Effector memory CD8-positive, alpha-beta T cell (primary cell): Measurements from ENCODE around the gene CORO1A.
A peak's percentile ranks its signal among the peaks of the same experiment; 100 is the strongest.
"Not testable (repeated sequence)": the region's sequence is repeated elsewhere in the genome, so short reads cannot be mapped to it uniquely, and the experiment has no call there.

Source experiments
- ATAC-seq: fragments of 150-1000 bp; cut with Tn5 transposase; replicated peaks from 2 replicates; pipeline ENCODE4 v1.10.0; 2021; ENCODE audit warnings: mild to moderate bottlenecking, moderate library complexity
- DNase-seq, 3 experiments: peaks; one replicate each; pipeline ENCODE4 v3.0.0; 2021
- H3K27ac Mint-ChIP-seq, 2 donors: one replicate each; pipeline ENCODE4 v1.8.0; 2022; ENCODE audit warnings: mild to moderate bottlenecking in 2 of 2, mixed read lengths in 2 of 2, moderate library complexity in 2 of 2
- H3K27me3 Mint-ChIP-seq, 2 donors: one replicate each; pipeline ENCODE4 v1.8.0; 2022; ENCODE audit warnings: mixed read lengths in 2 of 2
- H3K36me3 Mint-ChIP-seq: one replicate; pipeline ENCODE4 v1.8.0; 2022; ENCODE audit warnings: mild to moderate bottlenecking, moderate library complexity, mixed read lengths; ENCODE audit not compliant: insufficient read depth
- H3K4me1 Mint-ChIP-seq, 2 donors: one replicate each; pipeline ENCODE4 v1.8.0; 2022; ENCODE audit warnings: low read depth in 2 of 2, mixed read lengths in 2 of 2
- H3K4me3 Mint-ChIP-seq, 2 donors: one replicate each; pipeline ENCODE4 v1.8.0; 2022; ENCODE audit warnings: mild to moderate bottlenecking in 2 of 2, mixed read lengths in 2 of 2, moderate library complexity in 2 of 2
- H3K9me3 Mint-ChIP-seq, 2 donors: one replicate each; pipeline ENCODE4 v1.8.0; 2022; ENCODE audit warnings: mixed read lengths in 2 of 2

The CORO1A gene

DNA sequence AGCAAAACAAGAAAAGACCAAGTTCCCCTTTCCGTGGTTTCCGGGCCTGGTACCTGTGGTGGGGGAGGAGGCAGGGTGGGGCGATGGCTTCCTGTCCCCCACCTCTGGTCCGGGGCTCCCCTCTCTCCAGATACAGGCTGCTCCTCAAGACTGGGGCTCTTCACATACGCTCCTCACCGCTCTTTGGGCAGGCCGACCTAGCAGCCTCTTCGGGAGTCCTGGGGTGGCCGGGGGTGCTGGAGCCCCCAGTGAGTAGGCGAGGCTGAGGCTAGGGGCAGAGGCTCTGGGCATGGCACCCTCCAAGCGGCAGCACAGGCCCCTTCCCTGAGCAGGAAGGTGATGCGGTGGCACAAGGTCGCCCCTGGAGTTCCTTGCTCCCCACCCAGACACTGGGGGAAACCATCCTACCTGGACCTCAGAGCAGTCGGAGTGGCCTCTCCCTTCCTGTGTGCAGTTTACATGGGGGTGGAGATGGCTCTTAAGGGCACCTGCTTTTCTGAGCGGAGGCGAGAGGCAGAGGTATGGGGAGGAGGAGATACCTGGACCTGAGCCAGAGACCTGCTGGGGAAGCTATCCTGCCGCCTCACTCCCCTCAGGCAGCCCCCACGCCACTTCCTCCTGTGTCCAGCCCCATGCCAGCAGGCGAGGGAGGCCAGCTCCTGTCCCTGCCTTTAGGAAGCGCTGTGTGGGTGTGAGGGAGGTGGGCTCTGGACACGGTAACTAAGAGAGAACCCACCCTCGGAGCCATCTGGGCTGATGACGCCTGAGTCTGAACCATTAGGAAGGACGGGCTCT is 891 bp downstream of the CORO1A start:
- peaks cover 64% of the 10 kb centered on the region for H3K36me3 Mint-ChIP-seq
- H3K27ac Mint-ChIP-seq: peak overlapping the region; percentile 89 to 95
- DNase-seq (peak; percentile 77 to 80 (median 78)), ATAC-seq (peak; percentile 48)
- H3K9me3 Mint-ChIP-seq: no peaks in the 10 kb centered on the region
- H3K27me3 Mint-ChIP-seq: no peaks in the 10 kb centered on the region
- peaks cover 28 to 40% of the 10 kb centered on the region in 2 donors for H3K4me1 Mint-ChIP-seq
- peak overlapping the region; percentile 93 to 98 for H3K4me3 Mint-ChIP-seq

DNA sequence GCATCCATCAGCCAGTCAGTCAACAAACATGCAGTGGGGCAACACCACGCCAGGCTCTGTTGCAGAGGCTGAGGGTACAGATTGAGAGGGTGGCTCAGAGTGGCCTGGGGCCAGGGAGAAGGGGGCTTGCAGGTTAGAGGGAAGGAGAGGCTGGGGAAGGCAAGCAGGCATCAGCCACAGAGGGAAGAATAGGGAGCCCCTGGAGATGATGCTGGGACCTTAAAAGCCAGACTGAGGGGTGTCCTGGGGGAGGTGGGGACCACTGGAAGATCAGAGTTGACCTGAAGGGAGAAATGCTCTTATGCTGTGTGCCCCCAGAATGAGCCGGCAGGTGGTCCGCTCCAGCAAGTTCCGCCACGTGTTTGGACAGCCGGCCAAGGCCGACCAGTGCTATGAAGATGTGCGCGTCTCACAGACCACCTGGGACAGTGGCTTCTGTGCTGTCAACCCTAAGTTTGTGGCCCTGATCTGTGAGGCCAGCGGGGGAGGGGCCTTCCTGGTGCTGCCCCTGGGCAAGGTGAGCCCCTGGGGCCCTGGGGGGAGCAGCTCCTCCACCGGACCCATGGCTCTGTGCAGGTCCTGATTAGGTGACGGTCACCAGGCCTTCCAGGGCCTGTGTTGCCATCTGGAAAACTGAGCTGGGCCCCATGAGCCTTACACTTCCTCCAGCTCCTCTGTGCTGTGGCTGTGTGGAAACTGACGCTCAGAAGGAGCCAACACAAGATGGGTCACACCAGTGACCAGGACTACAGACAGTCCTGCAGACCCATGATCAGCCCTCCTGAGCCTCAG is 1.7 kb downstream of the CORO1A start:
- Mint-ChIP-seq H3K36me3 (peaks cover 64% of the 10 kb centered on the region), H3K9me3 (no peaks in the 10 kb centered on the region), H3K27me3 (no peaks in the 10 kb centered on the region), H3K4me3 (peak overlapping the region; percentile 93 to 98), H3K27ac (peak overlapping the region; percentile 89 to 95), H3K4me1 (peaks cover 28 to 40% of the 10 kb centered on the region in 2 donors)
- peak; percentile 14 to 33 (median 20) for DNase-seq
- no peak for ATAC-seq

- peaks cover 64% of the 10 kb centered on the region for H3K36me3 Mint-ChIP-seq
- peak overlapping the region; percentile 93 to 98 for H3K4me3 Mint-ChIP-seq
- H3K9me3 Mint-ChIP-seq: no peaks in the 10 kb centered on the region
- peak; percentile 81 to 82 (median 81) for DNase-seq
- peak; percentile 57 for ATAC-seq
- peak overlapping the region; percentile 89 to 95 for H3K27ac Mint-ChIP-seq
- no peaks in the 10 kb centered on the region for H3K27me3 Mint-ChIP-seq
- H3K4me1 Mint-ChIP-seq: peaks cover 28 to 40% of the 10 kb centered on the region in 2 donors
Observed at GRCh38 chr16:30185683-30186421, 2.5 kb downstream of the CORO1A start.

DNA sequence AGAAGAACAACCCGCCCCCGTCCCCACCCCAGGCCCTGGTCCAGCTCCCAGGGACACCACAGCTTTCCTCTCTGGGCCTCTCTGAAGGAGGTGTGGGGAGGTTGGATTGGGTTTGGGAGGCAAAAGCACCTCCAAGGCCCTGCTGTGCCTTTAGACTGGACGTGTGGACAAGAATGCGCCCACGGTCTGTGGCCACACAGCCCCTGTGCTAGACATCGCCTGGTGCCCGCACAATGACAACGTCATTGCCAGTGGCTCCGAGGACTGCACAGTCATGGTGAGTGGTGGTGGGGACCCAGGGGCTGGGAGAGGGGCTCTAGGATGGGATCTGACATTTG is 3.0 kb downstream of the CORO1A start:
- H3K4me3 Mint-ChIP-seq: peak overlapping the region; percentile 93 to 98
- DNase-seq: peak in 1 of 3 experiments; percentile 20
- peaks cover 64% of the 10 kb centered on the region for H3K36me3 Mint-ChIP-seq
- H3K9me3 Mint-ChIP-seq: no peaks in the 10 kb centered on the region
- no peaks in the 10 kb centered on the region for H3K27me3 Mint-ChIP-seq
- peak; percentile 1 for ATAC-seq
- peaks cover 28 to 40% of the 10 kb centered on the region in 2 donors for H3K4me1 Mint-ChIP-seq
- peak overlapping the region; percentile 89 to 95 for H3K27ac Mint-ChIP-seq

- DNase-seq: peak; percentile 89 to 92 (median 91)
- peak overlapping the region; percentile 93 to 98 for H3K4me3 Mint-ChIP-seq
- H3K27me3 Mint-ChIP-seq: no peaks in the 10 kb centered on the region
- peaks cover 28 to 39% of the 10 kb centered on the region in 2 donors for H3K4me1 Mint-ChIP-seq
- peaks cover 63% of the 10 kb centered on the region for H3K36me3 Mint-ChIP-seq
- H3K27ac Mint-ChIP-seq: peak overlapping the region; percentile 89 to 95
- no peaks in the 10 kb centered on the region for H3K9me3 Mint-ChIP-seq
- peak; percentile 25 for ATAC-seq
Observed at GRCh38 chr16:30186782-30187555, 3.6 kb downstream of the CORO1A start.

DNA sequence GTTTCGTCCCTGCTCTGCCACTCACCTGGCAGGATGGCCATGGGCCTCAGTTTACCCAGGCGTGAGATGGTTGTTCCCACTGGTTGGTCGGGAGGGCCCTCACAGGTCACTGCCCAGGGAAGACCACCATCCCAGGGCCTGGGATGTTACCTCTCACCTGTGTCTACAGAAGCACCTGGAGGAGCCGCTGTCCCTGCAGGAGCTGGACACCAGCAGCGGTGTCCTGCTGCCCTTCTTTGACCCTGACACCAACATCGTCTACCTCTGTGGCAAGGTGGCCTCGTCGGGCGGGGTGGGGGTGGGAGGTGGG is 4.1 kb downstream of the CORO1A start:
- H3K27me3 Mint-ChIP-seq: no peaks in the 10 kb centered on the region
- DNase-seq: no peak
- ATAC-seq: no peak
- peak overlapping the region; percentile 93 to 98 for H3K4me3 Mint-ChIP-seq
- H3K9me3 Mint-ChIP-seq: no peaks in the 10 kb centered on the region
- peaks cover 57% of the 10 kb centered on the region for H3K36me3 Mint-ChIP-seq
- peaks cover 23 to 34% of the 10 kb centered on the region in 2 donors for H3K4me1 Mint-ChIP-seq
- peak overlapping the region; percentile 89 to 95 for H3K27ac Mint-ChIP-seq

DNA sequence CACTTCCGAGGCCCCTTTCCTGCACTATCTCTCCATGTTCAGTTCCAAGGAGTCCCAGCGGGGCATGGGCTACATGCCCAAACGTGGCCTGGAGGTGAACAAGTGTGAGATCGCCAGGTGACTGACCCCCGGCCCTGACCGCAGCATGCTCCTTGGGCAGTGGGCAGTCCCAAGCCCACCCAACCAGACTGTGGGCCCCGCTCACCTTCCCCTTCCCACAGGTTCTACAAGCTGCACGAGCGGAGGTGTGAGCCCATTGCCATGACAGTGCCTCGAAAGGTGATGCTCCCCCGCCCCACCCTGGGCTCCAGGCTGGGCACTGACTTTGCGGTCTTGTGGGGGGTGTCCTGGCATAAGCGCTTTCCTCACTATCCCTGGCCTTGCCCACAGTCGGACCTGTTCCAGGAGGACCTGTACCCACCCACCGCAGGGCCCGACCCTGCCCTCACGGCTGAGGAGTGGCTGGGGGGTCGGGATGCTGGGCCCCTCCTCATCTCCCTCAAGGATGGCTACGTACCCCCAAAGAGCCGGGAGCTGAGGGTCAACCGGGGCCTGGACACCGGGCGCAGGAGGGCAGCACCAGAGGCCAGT is 4.7 kb downstream of the CORO1A start:
- Mint-ChIP-seq H3K36me3 (peaks cover 53% of the 10 kb centered on the region), H3K27ac (peak overlapping the region; percentile 28 to 95), H3K9me3 (no peaks in the 10 kb centered on the region), H3K27me3 (no peaks in the 10 kb centered on the region), H3K4me3 (peak overlapping the region; percentile 38 to 93), H3K4me1 (peaks cover 23 to 30% of the 10 kb centered on the region in 2 donors)
- ATAC-seq (no peak), DNase-seq (no peak)

DNA sequence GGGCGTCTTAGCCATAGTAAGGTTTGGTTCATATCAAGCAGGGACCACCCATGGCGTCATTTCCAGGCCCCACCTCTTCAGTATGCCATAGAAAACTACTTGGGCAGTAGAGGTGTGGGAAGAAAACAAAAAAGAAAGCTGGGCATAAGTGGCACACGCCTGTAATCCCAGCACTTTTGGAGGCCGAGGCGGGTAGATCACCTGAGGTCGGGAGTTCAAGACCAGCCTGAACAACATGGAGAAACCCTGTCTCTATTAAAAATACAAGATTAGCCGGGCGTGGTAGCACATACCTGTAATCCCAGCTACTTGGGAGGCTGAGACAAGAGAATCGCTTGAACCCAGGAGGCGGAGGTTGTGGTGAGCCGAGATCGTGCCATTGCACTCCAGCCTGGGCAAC is 7.8 kb downstream of the CORO1A start:
- H3K27ac Mint-ChIP-seq, H3K4me3 Mint-ChIP-seq, H3K27me3 Mint-ChIP-seq, H3K9me3 Mint-ChIP-seq, DNase-seq, ATAC-seq: not testable (repeated sequence)
- peaks cover 10 to 15% of the 10 kb centered on the region in 2 donors for H3K4me1 Mint-ChIP-seq
- H3K36me3 Mint-ChIP-seq: peaks cover 23% of the 10 kb centered on the region

DNA sequence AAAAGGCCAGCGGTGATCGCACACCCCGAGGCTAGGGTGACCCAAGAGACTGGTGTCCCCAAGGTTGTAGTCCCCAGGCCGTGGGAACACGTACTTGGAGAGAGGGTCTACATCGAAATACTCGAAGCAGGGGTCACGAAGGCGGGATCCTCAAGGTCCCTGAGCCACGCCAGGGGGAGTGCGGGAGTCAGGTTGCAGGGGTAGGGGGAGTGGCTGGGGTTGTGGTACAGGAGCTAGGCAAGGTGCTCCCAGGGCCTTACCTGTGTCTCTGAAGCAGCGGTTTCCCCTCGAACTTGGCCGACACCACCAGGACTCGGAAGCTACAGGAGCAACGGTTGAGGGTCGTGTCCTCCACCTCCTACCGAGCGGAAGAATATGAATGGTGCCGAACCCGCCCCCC is 9.7 kb downstream of the CORO1A start:
- not testable (repeated sequence) for H3K27ac Mint-ChIP-seq, H3K9me3 Mint-ChIP-seq, H3K4me3 Mint-ChIP-seq, DNase-seq, H3K4me1 Mint-ChIP-seq, H3K36me3 Mint-ChIP-seq, H3K27me3 Mint-ChIP-seq
- ATAC-seq: peak; percentile 8

DNA sequence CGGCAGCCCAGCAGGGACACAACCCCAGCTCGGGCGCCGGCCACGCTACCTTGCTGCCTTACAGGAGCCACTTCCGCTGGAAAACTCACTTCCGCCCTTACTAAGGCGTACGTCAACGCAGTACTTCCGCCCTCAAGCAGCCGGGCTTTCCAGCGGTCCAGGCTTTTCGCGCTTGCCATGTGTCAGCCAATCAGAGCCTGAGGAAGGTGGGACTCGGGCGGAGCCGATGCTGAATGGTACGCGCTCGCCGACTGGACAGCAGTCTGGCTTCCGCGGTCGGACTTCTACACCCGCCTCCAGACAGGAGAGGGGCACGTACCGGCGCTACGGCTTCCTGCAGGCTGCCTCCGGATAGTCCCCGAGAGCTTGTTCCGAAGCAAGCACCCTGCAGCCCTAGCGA is 10.2 kb downstream of the CORO1A start, which contains the start of the genes BOLA2B and SLX1A:
TSS of gene BOLA2B (minus strand) at position 52 of the 400 bp plus-strand sequence. CDS start 71 bp downstream, outside the sequence.
TSS of gene SLX1A (plus strand) at position 261 of the 400 bp plus-strand sequence. CDS start 210 bp downstream, outside the sequence.
- ATAC-seq: peak; percentile 87
- not testable (repeated sequence) for H3K4me1 Mint-ChIP-seq, DNase-seq, H3K27me3 Mint-ChIP-seq, H3K9me3 Mint-ChIP-seq, H3K4me3 Mint-ChIP-seq, H3K27ac Mint-ChIP-seq, H3K36me3 Mint-ChIP-seq

DNA sequence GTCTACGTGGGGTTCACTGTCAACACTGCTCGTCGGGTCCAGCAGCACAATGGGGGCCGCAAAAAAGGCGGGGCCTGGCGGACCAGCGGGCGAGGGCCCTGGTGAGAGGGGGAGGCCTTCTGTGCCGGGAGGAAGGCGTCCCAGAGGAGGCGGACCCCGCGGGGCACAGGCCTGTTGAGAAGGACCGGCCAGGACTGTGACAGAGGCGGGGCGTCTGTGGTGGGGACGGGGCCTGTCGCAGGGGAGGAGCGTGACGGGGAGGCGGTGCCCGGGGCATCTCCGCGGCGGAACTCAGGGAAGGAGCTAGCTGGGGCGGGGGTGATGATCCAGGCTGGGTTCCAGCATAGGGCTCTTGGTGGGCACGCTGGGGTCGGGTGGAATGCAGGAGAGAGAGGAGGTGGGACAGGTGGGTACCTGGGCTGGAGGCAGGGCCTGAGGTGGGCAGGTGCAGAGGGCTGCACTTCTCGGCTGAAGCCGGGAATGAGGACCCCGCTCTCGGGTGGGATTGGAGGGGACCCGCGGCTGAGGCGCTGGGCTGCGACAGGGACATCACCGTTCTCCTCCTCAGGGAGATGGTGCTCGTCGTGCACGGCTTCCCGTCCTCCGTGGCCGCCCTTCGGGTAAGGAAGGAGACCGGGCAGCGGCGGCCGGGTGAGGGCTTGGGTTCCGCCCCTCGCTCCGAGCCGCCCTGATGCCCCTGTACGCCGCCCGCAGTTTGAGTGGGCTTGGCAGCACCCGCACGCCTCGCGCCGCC is 10.9 kb downstream of the CORO1A start:
- not testable (repeated sequence) for H3K27me3 Mint-ChIP-seq, H3K4me1 Mint-ChIP-seq, H3K4me3 Mint-ChIP-seq, H3K36me3 Mint-ChIP-seq, H3K27ac Mint-ChIP-seq, H3K9me3 Mint-ChIP-seq
- ATAC-seq: peak; percentile 72
- DNase-seq: peak in 1 of 3 experiments; percentile 27

DNA sequence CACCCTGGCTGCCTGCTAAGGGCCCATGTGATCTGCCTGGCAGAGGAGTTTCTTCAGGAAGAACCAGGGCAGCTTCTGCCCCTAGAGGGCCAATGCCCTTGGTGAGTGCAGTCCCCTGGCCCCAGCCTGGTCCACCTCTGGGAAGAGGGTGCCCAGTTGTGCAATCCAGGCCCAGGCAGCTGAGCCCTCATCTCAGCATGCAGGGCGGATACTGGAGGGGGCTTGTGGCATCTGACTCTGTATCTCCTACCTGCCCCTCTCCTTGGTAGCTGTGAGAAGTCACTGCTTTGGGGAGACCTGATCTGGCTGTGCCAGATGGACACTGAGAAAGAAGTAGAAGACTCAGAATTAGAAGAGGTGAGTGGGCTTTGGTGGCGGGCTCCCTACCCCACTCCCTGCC is 13.6 kb downstream of the CORO1A start:
- not testable (repeated sequence) for H3K4me1 Mint-ChIP-seq, ATAC-seq, H3K4me3 Mint-ChIP-seq, H3K36me3 Mint-ChIP-seq, H3K9me3 Mint-ChIP-seq, H3K27ac Mint-ChIP-seq, DNase-seq, H3K27me3 Mint-ChIP-seq
